HL-60 (cell line): ENCODE data around the gene NAIF1.

Experiments used
- CTCF ChIP-seq: IDR thresholded peaks from one replicate; pipeline ENCODE4 v1.5.1; 2011; ENCODE audit warnings: low read length, control low read depth, inconsistent platforms; ENCODE audit not compliant: insufficient read depth
- GABPA ChIP-seq: IDR thresholded peaks from 2 replicates; pipeline ENCODE4 v1.6.1; 2012; ENCODE audit warnings: low read depth
- POLR2AphosphoS5 ChIP-seq: IDR thresholded peaks from 2 replicates; pipeline ENCODE4 v1.6.1; 2012; ENCODE audit warnings: low read depth

- TF ChIP-seq CTCF (no peak), GABPA (no peak), POLR2AphosphoS5 (no peak)
Observed at GRCh38 chr9:128051932-128052709, 15.0 kb downstream of the NAIF1 start.
